HG02642 (cell line): ENCODE results near the gene SUSD1.
"Not testable (repeated sequence)": the region's sequence is repeated elsewhere in the genome, so short reads cannot be mapped to it uniquely, and the experiment has no call there.

Experiments
- ATAC-seq: cut with Tn5 transposase; IDR thresholded peaks from one replicate; pipeline ENCODE4 v1.9.1; 2021; ENCODE audit warnings: mild to moderate bottlenecking; ENCODE audit not compliant: unreplicated experiment, poor library complexity

SUSD1 gene

GRCh38 chr9:112174965-112175795 is at the start of gene SUSD1:
Gene SUSD1 (minus strand): TSS chr9:112175297. CDS start chr9:112175235, 62 bp downstream.
- ATAC-seq: peak; percentile 57

GRCh38 chr9:112224401-112225289 is 49.5 kb upstream of the SUSD1 start:
- peak; percentile 76 for ATAC-seq

DNA sequence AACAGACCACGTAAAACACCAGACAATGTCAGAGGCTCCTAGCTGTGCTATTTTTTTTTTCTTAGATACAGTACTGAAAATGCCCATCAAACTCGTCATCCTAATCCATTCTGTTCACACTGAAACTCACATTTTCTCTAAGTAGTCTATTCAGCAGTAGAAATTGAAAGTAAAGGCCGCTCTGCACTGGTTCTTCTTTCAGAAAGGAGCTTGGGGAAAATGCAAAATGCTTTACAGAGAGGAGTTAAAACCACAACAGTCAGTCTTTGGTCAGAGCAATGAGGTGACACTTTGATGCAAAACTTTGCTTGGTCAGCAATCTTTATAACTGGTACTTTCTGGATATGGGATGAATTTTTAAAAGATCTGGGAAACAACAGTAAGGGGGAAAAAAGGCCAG is 43.8 kb upstream of the SUSD1 start:
- ATAC-seq: peak; percentile 96

DNA sequence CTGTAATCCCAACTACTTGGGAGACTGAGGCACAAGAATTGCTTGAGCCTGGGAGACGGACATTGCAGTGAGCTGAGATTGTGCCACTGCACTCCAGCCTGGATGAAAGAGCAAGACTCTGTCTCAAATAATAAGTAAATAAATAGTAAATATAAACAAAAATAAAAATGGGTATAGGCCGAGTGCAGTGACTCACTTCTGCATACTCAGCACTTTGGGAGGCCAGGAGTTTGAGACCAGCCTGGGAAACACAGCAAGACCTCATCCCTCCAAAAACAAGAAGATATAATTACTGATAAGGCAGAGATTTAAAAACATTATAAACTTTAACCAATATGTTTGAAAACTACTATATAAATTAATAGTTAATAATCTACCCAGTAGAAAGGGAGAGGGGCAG is 37.8 kb upstream of the SUSD1 start:
- no peak for ATAC-seq

- ATAC-seq: no peak
Observed at GRCh38 chr9:112207451-112207850, 32.4 kb upstream of the SUSD1 start.

DNA sequence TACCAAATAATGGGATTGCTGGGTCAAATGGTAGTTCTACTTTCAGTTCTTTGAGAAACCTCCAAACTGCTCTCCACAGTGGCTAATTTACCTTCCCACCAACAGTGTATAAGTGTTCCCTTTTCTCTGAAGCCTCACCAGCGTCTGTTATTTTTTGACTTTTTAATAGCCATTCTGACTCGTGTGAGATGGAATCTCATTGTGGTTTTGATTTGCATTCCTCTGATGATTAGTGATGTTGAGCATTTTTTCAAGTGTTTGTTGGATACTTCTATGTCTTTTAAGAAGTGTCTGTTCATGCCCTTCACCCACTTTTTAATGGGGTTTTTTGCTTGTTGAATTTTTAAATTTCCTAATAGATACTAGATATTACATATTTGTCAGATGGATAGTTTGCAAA is 28.4 kb upstream of the SUSD1 start:
- no peak for ATAC-seq

- no peak for ATAC-seq
Observed at GRCh38 chr9:112200711-112201110, 25.6 kb upstream of the SUSD1 start.

GRCh38 chr9:112198646-112199045 is 23.5 kb upstream of the SUSD1 start:
- no peak for ATAC-seq

DNA sequence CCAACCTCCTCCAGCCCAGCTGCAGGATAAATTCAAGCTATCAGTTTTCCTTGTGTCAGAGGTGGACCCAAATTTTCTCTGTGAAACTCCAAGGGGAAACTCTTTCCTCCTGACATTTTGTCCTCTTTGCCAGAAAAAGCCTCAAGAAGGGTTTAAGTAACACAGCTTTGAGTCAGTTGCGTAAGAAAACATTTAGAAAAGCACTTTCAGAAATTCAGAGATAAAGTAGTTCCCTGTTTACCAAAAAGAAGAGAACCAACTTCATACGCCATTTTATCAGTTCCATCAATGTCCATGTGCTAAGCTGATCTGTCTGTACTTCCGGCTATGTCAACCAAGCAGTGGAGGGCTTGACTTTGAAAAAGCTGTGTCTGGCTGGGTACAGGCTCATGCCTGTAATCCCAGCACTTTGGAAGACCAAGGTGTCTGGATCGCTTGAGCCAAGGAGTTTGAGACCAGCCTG is 19.9 kb upstream of the SUSD1 start:
- no peak for ATAC-seq

GRCh38 chr9:112193572-112194288 is 18.6 kb upstream of the SUSD1 start:
- no peak for ATAC-seq

DNA sequence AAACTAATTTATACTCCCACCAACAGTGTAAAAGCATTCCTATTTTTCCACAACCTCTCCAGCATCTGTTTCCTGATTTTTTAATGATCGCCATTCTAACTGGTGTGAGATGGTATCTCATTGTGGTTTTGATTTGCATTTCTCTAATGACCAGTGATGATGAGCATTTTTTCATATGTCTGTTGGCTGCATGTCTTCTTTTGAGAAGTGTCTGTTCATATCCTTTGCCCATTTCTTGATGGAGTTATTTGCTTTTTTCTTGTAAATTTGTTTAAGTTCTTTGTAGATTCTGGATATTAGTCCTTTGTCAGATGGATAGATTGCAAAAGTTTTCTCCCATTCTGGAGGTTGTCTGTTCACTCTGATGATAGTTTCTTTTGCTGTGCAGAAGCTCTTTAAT is 15.2 kb upstream of the SUSD1 start:
- not testable (repeated sequence) for ATAC-seq

- ATAC-seq: no peak
Observed at GRCh38 chr9:112188884-112189283, 13.8 kb upstream of the SUSD1 start.

DNA sequence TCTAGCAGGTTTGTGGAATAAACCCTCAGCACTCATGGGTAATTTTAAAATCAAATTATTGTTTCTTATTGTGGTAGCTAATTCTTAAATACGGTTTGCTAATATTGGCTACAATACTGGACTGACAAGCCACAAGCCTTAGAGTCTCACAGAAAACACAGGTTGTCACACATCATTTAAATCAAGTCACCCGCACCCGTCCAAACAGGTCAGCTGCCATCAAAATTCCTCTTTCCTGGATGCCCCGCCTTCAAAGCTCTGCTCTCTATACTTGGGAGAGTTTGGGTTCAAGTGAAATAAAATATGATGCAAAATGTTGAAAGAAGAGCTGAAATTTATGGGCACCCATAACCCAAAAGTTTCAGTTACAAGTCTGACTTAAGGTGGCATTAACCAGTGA is 12.3 kb upstream of the SUSD1 start:
- ATAC-seq: no peak

- no peak for ATAC-seq
Observed at GRCh38 chr9:112186695-112187094, 11.6 kb upstream of the SUSD1 start.

DNA sequence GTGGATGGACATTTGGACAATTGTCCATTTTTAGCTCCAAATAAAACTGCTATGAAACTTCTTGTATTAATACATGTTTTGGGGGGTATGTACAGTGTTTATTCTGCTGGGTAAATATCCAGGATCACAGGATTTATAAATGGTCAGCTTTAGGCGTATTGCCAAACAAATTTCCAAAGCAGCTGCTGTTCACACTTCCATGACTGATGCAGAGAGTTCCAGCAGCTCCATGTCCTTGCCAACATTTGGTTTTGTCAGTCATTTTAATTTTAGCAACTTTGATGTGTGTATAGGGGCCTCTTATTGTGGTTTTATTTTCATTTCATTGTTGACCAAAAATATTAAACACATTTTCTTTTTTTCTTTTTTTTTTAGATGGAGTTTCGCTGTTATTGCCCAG is 9.8 kb upstream of the SUSD1 start:
- no peak for ATAC-seq

DNA sequence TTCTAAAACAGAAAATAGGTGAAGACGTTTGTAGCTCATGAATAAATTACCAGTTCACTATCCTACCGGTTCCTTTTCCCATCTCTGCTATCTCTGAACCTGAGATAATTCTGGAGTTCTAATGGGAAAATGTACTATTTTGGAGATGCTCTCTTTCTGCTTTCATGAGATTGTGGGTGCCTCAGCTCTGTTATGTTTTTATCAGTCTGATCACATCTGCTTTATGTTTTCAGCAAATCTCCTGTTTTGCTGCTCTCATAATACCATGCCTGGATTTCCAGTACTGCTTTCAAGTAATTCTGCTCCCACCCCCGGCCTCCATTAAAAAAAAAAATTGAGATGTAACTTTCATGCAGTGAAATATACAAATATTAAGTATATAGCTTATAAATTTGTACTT is 9.1 kb upstream of the SUSD1 start:
- no peak for ATAC-seq

DNA sequence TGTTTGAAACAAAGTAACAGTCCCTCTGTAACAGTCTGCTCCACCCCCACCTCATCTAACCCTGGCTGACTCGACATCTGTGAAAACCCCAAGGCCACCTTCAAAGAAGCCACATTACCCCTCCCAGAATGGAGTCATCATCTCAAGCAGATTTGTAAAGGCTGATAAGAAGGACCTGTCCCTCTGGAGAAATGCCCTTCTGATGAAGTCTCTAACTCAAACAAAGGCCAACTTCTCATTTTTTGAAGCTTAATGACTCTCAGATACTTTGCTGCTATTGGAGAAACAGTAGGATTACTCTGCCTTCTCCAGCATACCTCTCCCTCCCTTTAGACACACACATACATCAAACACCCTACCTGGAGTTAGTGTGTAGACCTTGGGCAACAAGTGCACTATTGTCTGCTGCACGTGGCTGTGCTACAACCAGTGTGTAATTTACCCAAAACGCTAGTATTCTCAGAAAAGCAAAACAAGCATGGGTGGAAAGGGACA is 5.3 kb upstream of the SUSD1 start:
- ATAC-seq: peak; percentile 23

DNA sequence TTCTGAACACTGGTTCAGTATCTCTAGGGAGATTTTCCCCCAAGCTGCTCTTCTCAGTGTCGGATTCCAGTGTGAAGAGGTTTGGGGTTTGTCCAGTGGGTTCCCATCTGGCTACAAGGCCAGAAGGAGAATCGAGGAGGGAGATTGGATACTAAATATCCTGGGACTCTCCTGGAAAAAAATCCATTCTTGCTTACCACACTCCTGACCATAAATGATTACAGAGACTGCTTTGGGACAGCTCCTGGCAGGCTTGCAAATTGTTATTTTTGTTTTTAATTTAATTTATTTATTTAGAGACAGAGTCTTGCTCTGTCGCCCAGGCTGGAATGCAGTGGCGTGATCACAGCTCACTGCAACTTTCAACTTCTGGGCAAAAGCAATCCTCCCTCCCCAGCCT is 4.7 kb upstream of the SUSD1 start:
- ATAC-seq: no peak

- ATAC-seq: no peak
Observed at GRCh38 chr9:112176524-112176923, 1.4 kb upstream of the SUSD1 start.

GRCh38 chr9:112175796-112176315 is 759 bp upstream of the SUSD1 start:
- no peak for ATAC-seq
